Measurements from ENCODE around the gene CCDC15.
"Not testable (repeated sequence)": the region's sequence is repeated elsewhere in the genome, so short reads cannot be mapped to it uniquely, and the experiment has no call there.

CCDC15 gene

GRCh38 chr11:125086633-125087296 lies 132.8 kb downstream of the CCDC15 start:
- Histone ChIP-seq H3K27me3 (replicated peaks; ENCODE audit: control insufficient read depth, insufficient read depth, low read length, poor library complexity, severe bottlenecking) (no peaks in the 10 kb centered on the region), H3K9me3 (ENCODE audit: control insufficient read depth, low read length) (no peaks in the 10 kb centered on the region), H3K27ac (ENCODE audit: insufficient read depth, low read length, poor library complexity, severe bottlenecking) (no peak overlapping the region), H3K4me1 (ENCODE audit: control insufficient read depth, insufficient read depth, low read length, poor library complexity, severe bottlenecking) (no peaks in the 10 kb centered on the region), H3K4me3 (ENCODE audit: insufficient read depth, low read depth, low read length, poor library complexity, severe bottlenecking) (no peak overlapping the region), H3K36me3 (ENCODE audit: control insufficient read depth, insufficient read depth, low read length) (no peaks in the 10 kb centered on the region)
- no peak for DNase-seq

- Histone ChIP-seq H3K27me3 (replicated peaks; ENCODE audit: control insufficient read depth, insufficient read depth, low read length, poor library complexity, severe bottlenecking) (no peaks in the 10 kb centered on the region), H3K27ac (ENCODE audit: insufficient read depth, low read length, poor library complexity, severe bottlenecking) (no peak overlapping the region), H3K9me3 (ENCODE audit: control insufficient read depth, low read length) (no peaks in the 10 kb centered on the region), H3K36me3 (ENCODE audit: control insufficient read depth, insufficient read depth, low read length) (no peaks in the 10 kb centered on the region), H3K4me3 (ENCODE audit: insufficient read depth, low read depth, low read length, poor library complexity, severe bottlenecking) (no peak overlapping the region), H3K4me1 (ENCODE audit: control insufficient read depth, insufficient read depth, low read length, poor library complexity, severe bottlenecking) (no peaks in the 10 kb centered on the region)
- no peak for DNase-seq
Measured at GRCh38 chr11:125088123-125088522, 134.1 kb downstream of the CCDC15 start.

GRCh38 chr11:125088576-125089455 lies 134.8 kb downstream of the CCDC15 start:
- Histone ChIP-seq H3K27me3 (replicated peaks; ENCODE audit: control insufficient read depth, insufficient read depth, low read length, poor library complexity, severe bottlenecking) (no peaks in the 10 kb centered on the region), H3K4me3 (ENCODE audit: insufficient read depth, low read depth, low read length, poor library complexity, severe bottlenecking) (no peak overlapping the region), H3K9me3 (ENCODE audit: control insufficient read depth, low read length) (no peaks in the 10 kb centered on the region), H3K27ac (ENCODE audit: insufficient read depth, low read length, poor library complexity, severe bottlenecking) (no peak overlapping the region), H3K36me3 (ENCODE audit: control insufficient read depth, insufficient read depth, low read length) (no peaks in the 10 kb centered on the region), H3K4me1 (ENCODE audit: control insufficient read depth, insufficient read depth, low read length, poor library complexity, severe bottlenecking) (no peaks in the 10 kb centered on the region)
- DNase-seq, result no peak

GRCh38 chr11:125089481-125089880 lies 135.5 kb downstream of the CCDC15 start:
- H3K4me1 ChIP-seq (ENCODE audit: control insufficient read depth, insufficient read depth, low read length, poor library complexity, severe bottlenecking); H3K9me3 ChIP-seq (ENCODE audit: control insufficient read depth, low read length); H3K27me3 ChIP-seq (replicated peaks; ENCODE audit: control insufficient read depth, insufficient read depth, low read length, poor library complexity, severe bottlenecking): not testable (repeated sequence)

GRCh38 chr11:125090151-125090550 lies 136.1 kb downstream of the CCDC15 start:
- H3K4me1 ChIP-seq (ENCODE audit: control insufficient read depth, insufficient read depth, low read length, poor library complexity, severe bottlenecking); H3K36me3 ChIP-seq (ENCODE audit: control insufficient read depth, insufficient read depth, low read length); H3K9me3 ChIP-seq (ENCODE audit: control insufficient read depth, low read length): not testable (repeated sequence)

More at GRCh38 chr11:125089481-125089880, 135.5 kb downstream of the CCDC15 start:
- not testable (repeated sequence) for H3K27ac ChIP-seq (ENCODE audit: insufficient read depth, low read length, poor library complexity, severe bottlenecking); H3K4me3 ChIP-seq (ENCODE audit: insufficient read depth, low read depth, low read length, poor library complexity, severe bottlenecking); DNase-seq; H3K36me3 ChIP-seq (ENCODE audit: control insufficient read depth, insufficient read depth, low read length)

GRCh38 chr11:125090816-125091215 lies 136.8 kb downstream of the CCDC15 start:
- Histone ChIP-seq H3K36me3 (ENCODE audit: control insufficient read depth, insufficient read depth, low read length) (peaks cover 3% of the 10 kb centered on the region), H3K27ac (ENCODE audit: insufficient read depth, low read length, poor library complexity, severe bottlenecking) (no peak overlapping the region), H3K4me1 (ENCODE audit: control insufficient read depth, insufficient read depth, low read length, poor library complexity, severe bottlenecking) (no peaks in the 10 kb centered on the region), H3K27me3 (replicated peaks; ENCODE audit: control insufficient read depth, insufficient read depth, low read length, poor library complexity, severe bottlenecking) (no peaks in the 10 kb centered on the region), H3K4me3 (ENCODE audit: insufficient read depth, low read depth, low read length, poor library complexity, severe bottlenecking) (no peak overlapping the region), H3K9me3 (ENCODE audit: control insufficient read depth, low read length) (no peaks in the 10 kb centered on the region)
- DNase-seq, result no peak

More at GRCh38 chr11:125090151-125090550, 136.1 kb downstream of the CCDC15 start:
- not testable (repeated sequence) for H3K27me3 ChIP-seq (replicated peaks; ENCODE audit: control insufficient read depth, insufficient read depth, low read length, poor library complexity, severe bottlenecking); H3K27ac ChIP-seq (ENCODE audit: insufficient read depth, low read length, poor library complexity, severe bottlenecking); H3K4me3 ChIP-seq (ENCODE audit: insufficient read depth, low read depth, low read length, poor library complexity, severe bottlenecking); DNase-seq
